Measurements from ENCODE around the gene PPP2R2C.

DNA sequence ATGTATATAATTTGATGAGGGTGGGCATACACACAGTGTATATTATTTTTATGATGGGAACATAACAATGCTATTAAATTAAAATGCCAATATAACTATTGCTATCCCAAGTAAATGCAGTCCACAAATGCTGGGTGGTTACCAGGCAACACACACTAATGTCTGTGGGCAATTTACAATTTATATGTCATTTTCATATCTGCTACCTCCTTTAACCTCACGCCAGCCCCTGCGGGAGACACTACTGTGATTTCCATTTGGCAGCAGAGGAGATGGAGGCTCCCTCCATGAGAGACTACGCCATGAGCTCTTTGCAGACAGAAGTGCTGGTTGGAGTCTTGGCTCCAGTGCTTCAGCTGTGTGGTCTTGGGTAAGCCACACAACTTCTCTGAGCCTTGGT lies 87.9 kb downstream of the PPP2R2C start:
- TF ChIP-seq EZH2 (IDR thresholded peaks at IDR 0.05; ENCODE audit: low read length): no peak
- TF ChIP-seq, protein P1, sequence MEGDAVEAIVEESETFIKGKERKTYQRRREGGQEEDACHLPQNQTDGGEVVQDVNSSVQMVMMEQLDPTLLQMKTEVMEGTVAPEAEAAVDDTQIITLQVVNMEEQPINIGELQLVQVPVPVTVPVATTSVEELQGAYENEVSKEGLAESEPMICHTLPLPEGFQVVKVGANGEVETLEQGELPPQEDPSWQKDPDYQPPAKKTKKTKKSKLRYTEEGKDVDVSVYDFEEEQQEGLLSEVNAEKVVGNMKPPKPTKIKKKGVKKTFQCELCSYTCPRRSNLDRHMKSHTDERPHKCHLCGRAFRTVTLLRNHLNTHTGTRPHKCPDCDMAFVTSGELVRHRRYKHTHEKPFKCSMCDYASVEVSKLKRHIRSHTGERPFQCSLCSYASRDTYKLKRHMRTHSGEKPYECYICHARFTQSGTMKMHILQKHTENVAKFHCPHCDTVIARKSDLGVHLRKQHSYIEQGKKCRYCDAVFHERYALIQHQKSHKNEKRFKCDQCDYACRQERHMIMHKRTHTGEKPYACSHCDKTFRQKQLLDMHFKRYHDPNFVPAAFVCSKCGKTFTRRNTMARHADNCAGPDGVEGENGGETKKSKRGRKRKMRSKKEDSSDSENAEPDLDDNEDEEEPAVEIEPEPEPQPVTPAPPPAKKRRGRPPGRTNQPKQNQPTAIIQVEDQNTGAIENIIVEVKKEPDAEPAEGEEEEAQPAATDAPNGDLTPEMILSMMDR (optimal IDR thresholded peaks at IDR 0.05 in 1 of 3, IDR thresholded peaks at IDR 0.05 in 1 of 3, conservative IDR thresholded peaks at IDR 0.05 in 1 of 3; ENCODE audit: extremely low read depth in 1 of 3, insufficient read depth in 2 of 3, low read length in 3 of 3): no peak
